ENCODE measurements around the gene PDE6B.
A peak's percentile ranks its signal among the peaks of the same experiment; 100 is the strongest.
"Not testable (repeated sequence)": the region's sequence is repeated elsewhere in the genome, so short reads cannot be mapped to it uniquely, and the experiment has no call there.

Gene PDE6B

DNA sequence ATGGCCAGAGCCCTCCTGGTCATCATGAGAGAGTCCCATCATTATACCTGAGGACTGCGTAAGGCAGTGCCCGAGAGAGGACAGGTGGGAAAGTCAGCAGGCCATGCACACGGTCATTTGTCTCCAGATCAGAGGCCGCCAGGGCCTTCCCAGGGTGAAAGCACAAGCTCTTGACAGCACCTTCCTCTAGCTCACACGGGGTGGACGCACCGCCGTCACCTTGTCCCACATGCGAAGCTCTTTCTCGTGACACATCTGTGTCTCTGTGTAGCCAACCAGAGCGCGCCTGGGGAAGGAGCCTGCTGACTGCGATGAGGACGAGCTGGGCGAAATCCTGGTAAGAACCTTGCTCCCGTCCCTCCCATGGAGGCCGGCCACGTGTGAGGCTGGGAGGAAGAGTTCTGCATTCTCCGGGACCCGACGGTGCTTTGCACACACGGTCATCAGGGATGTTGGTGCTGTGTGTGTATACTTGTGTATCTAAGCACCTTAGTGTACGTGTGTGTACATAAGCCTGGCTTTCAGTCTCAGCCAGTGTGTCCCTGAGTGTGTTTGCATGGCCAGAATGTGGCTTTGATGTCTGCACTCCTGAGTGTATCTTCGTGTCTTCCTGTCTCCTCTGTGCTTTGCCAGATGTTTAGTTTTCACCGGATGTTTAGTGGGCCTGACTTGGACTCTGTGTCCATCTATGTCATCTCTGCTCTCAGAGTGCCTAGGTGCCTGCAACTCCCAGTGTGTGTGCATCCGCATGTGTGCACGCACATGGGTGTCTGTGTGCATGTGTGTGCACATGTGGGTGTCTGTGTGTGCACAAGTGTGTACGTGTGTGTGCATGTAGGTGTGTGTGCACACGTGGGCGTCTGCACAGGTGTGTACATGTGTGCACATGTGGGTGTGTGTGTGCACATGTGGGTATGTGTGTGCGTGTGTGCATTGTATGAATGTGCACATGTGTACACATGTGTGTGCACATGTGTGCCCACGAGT lies 33.6 kb downstream of the PDE6B start:
- no peak for DNase-seq

DNA sequence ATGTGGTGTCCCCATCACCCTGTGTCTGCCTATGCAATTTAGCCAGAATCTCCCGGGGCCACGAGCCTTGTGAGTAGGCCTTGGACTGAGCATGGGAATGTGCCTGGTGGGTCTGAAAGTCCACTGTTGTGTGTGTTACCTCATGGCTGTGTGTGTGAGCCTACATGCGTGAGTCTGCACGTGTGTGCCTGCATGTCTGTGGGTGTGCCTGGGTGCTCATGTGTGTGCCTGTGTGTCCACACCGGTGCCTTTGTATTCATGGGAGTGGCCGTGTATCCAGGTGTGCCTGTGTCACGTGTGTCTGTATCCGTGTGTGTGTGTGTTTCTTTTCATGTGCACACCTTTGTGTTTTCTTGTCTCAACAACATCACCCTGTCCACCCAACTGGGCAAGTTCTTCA lies 34.5 kb downstream of the PDE6B start:
- no peak for DNase-seq

DNA sequence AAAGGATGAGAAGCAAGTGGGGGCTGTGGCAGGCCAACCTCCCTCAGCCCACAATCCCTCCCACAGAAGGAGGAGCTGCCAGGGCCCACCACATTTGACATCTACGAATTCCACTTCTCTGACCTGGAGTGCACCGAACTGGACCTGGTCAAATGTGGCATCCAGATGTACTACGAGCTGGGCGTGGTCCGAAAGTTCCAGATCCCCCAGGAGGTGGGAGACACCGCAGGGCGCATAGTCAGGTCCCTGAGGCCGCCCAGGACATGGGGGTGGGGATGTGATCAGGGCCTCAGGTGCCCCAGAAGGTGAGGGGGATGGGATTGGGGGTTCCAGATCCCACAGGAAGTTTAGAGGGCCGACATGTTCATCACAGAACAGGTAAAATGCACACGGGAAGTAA lies 35.0 kb downstream of the PDE6B start:
- no peak for DNase-seq

DNA sequence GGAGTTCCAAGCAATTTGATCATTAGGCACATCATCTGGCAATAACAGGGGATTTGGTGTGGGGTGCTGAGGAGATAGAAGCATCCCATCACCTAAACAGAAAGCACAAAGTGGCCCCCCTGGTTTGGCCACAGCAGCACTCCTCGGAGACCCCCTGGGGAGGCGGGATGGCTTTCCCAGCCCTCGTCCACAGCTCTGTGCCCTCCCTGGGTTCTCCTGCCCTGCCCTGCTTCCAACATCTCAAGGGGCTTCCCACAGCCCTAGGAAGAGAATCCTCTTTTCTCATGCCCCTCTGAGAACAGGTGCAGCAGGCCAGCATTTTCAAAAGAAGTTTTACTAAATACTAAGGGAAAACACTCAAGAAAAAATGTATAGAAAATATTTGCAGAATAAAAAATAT lies 35.9 kb downstream of the PDE6B start:
- no peak for DNase-seq

DNA sequence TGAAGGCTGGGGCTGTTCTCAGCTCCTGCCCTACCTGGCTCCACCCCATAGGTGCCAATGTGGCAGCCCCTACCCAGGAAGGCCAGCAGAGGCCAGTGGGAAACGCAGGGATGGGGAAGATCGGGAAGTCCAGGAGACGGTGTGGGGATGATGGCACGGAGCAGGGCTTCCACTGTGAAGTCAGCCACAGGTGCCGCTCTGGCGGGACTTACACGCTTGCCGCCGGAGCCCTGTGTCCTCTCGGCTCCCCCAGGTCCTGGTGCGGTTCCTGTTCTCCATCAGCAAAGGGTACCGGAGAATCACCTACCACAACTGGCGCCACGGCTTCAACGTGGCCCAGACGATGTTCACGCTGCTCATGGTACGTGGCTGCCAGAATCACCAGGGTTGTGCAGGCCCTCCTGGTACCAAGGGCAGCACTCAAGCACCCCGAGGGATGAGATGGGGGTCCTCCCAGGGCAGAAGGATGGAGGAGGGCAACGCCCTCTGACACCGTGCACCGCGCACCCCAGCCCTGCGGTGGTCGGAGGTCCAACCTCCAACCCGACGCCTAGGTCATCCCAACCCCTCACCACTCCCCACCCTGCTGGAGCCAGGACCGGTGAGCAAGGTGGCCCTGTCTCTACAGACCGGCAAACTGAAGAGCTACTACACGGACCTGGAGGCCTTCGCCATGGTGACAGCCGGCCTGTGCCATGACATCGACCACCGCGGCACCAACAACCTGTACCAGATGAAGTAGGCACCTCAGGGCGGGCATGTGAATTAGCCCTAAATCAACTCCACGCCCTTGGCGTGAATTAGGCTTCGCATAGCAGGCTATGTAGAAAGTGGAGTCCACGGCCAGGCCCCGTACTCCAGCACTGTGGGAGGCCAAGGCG lies 36.7 kb downstream of the PDE6B start:
- no peak for DNase-seq

DNA sequence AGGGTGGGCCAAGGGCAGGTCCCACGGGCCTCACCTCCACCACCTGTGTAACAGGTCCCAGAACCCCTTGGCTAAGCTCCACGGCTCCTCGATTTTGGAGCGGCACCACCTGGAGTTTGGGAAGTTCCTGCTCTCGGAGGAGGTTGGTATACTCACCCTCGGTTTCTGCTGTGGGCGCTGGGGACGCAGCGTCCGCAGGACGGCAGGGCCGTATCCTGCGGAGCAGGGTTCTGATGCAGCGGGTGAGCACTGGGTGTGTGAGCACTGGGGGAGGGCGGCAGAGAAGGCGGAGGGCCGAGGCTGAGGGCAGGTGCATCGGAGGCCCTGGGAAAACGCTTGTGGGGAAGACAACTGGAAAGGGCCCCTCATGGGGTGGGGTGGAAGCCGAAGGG lies 37.7 kb downstream of the PDE6B start:
- DNase-seq: no peak

DNA sequence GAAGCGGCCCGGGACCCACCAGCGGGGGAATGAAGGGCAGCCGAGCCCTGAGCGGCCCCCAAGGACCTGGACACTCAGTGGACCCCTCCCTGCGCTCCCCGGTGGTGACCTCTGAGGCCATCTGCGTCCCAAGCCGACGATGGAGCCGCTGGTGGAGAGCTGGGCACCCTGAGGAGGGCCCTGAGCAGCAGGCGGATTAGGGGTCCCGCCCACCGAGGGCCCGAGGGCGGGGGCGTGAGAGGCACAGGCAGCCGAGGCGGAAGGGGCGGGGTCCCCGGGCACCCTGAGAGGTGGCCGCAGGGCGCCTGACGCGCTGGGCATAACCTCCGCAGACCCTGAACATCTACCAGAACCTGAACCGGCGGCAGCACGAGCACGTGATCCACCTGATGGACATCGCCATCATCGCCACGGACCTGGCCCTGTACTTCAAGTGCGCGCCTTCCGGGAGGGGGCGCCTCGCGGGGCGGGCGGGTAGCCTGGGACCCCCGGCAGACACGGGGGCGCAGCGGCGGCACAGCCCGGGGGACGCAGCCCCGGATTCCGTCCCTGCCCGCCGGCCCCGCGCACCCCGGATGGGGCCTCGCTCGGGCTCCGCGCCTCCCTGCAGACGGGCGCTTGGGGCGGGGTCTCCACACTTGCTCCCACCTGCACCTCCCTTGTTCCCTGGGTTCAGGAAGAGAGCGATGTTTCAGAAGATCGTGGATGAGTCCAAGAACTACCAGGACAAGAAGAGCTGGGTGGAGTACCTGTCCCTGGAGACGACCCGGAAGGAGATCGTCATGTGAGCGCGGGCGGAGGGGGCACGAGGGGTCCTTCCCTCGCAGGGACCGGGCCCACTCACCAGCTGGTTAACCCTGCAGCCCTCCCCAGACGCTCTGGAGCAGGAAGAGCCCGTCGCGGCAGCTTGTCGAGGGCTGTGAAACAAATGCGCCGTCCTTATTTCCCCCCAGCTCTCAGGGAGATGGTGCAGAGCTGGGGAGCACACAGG lies 38.4 kb downstream of the PDE6B start:
- DNase-seq: no peak

DNA sequence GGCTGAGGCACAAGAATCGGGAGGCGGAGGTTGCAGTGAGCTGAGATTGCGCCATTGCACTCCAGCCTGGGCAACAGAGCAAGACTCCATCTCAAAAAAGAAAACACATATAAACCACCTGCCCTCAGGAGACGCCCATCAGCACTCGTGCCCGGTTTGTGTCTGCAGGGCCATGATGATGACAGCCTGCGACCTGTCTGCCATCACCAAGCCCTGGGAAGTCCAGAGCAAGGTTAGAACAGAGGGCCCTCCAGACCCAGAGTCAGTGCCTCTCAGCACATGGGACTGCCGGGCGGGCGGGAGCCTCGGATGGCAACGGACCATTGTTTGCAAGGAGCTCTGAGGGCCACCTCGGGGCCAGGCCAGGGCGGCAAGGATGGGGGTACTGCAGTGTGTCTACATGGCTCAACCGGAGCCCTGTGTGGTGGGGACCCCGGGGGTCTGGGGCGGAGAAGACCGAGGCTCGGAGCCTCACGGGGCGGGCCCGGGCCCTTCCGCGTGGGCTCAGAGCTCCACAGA lies 39.4 kb downstream of the PDE6B start:
- DNase-seq: no peak

DNA sequence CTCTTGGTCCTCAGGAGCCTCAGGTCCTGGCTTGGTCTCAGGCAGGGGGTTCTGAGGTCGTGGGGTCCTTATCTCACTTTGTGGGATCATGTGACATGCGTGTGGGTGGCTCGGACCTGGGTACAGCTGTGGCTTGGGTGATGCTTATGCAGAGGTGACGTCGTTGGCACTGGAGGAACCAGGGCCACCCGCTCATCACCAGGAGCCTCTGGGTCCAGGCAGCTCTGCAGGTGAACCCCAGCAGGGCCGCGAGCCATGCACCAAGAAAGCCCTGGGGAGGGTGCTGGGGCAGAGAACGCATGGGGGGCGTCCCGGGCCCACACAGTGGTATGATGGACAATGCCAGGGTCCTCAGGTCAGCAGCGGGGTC lies 40.0 kb downstream of the PDE6B start:
- no peak for DNase-seq

DNA sequence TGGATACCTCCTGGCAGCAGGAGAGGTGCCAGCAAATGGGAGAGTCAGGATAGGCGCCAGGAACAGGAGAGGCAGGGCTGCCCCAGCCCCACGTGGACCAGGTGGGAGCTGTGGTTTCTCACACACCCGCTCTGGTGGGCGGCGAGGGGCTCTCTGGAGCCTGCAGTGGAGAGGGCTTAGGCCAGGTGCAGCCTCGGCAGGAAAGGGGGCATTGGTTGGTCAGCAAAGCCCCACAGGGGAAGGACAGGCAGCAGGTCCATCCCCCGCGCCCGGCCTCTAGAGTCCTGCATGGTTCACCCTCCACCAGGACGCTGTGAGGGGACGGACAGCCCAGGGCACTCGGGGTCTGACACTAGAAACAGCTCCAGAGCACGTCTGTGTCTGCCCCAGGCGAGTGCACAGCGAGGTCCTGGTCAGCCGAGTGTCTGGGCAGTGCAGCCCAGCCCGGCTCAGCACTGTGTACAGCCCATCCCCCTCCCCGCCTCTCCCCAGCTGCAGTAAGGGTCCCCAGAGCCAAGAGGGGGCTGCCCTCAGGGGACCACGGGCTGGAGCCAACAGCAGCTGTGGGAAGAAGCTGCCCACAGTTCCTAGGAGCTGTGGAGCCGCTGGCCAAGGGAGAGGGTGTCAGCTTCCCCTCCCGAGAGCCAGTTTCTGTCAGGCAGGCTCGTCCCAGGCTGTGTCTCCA lies 40.5 kb downstream of the PDE6B start:
- no peak for DNase-seq

DNA sequence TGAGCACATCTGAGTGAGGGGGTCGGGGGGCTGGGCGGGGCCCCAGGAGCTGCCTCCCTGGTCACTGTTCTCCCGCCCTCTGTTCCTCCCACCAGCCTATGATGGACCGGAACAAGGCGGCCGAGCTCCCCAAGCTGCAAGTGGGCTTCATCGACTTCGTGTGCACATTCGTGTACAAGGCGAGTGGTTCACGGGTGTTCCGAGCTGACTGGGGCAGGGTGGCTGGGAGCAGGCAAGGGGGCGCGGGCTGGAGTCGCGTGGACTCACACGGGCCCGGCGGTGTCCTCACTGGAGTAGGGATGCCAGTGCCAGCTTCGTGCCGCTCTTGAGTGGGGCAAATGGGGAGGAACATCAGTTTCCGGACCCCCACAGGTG lies 41.0 kb downstream of the PDE6B start:
- no peak for DNase-seq

DNA sequence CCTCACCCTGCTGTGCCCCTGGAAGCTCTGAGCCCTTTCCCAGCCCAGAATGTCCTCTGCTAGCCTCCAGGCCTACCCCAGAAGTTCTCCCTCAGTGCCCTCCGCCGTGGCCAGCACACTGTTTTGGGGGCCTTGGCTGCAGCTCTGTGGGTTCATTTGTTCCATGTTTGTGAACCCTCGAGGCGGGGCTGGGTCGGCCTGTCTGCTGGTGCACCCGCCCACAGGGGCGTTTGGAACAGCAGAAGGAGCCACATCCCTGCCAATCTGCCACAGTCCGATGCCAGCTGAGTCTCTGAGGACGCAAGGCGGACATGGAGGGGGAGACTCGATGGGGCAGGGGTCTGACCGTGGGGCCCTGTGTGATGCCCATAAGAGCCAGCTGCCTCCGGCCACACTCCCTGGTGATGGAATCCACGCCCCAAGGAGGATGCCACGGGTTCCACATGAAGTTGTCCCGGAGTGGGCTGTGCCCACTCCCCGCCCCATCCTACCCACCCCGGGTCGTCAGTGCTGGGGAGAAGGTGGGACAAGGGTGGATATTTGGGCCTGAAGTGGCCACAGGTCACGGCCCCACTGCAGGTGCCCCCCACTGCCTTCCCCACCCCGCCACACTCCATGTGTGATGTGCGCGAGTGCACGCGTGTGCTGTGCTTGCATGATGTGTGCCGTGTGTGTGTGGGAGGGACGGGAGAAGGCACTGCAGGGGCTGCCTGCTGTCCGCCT lies 41.6 kb downstream of the PDE6B start:
- no peak for DNase-seq

DNA sequence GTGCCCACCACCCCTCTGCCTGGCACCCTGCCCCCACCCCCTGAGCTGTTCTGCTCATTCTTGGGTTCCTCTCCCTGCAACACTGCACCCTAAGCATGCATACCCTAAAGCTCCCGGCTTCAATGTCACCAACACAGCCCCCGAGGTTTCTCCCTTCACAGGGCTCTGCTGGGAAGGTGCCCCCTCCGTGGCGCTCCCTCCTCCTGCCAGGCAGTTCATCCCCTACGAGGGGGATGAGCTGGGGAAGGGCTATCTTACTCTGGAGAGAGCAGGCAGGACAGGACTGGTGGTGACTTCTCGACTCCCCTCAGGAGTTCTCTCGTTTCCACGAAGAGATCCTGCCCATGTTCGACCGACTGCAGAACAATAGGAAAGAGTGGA lies 42.2 kb downstream of the PDE6B start:
- DNase-seq: no peak

DNA sequence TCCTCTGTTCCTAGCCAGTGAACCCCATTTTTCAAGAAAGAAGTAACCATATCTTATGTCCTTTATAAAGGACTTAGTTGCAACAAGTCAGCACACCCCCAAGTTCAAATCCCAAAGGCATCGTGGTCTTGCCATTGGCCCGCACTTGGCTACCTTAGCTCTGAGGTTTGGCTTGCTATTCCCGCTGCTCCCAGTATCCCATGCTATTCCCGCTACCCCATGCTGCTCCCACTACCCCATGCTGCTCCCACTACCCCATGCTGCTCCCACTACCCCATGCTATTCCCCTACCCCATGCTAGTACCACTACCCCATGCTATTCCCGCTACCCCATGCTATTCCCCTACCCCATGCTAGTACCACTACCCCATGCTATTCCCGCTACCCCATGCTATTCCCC lies 42.8 kb downstream of the PDE6B start:
- not testable (repeated sequence) for DNase-seq

DNA sequence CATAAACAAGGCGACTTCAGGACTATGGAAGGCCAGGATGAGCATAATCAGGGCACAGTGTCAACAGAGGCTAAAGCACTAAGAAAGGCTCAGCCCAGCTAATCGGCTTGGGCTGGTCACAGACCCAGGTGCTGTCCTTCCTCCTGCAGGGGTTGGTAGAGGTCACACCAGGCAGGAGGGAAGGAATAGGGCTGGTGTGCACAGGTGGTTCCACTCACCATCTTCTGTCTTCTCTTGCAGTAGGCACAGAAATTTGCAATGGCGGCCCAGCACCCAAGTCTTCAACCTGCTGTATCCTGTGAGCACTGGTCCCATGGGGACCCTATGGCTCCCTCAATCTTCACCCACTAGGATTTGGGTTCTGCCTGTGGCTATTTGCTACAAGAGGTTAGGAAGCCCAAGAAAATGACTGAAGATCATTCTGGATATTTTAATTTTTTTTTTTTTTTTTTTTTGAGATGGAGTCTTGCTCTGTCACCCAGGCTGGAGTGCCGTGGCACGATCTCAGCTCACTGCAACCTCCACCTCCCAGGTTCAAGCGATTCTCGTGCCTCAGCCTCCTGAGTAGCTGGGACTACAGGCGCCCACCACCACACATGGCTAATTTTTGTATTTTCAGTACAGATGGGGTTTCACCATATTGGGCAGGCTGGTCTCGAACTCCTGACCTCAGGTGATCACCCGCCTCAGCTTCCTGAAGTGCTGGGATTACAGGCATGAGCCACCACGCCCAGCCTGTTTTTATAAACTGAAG lies 44.6 kb downstream of the PDE6B start:
- not testable (repeated sequence) for DNase-seq

DNA sequence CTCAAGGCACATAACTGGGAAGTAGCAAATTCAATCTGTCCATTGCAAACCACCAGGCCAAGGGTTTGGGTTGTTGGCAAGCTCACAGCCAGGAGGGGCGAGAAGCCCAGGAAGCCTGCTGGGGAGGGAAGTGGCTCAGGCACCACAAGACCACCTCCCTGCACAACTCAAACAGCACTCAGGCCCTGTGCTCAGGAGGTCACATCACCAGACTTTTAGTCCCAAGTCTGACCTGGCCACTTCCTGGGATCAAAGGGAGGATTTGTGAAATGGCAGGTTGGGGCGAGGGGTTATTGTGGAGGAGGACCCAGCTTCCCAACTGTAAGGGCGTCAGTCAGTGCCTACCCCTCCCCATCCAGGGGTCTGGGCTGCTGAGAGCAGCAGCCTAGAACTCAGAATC lies 46.4 kb downstream of the PDE6B start:
- no peak for DNase-seq

DNA sequence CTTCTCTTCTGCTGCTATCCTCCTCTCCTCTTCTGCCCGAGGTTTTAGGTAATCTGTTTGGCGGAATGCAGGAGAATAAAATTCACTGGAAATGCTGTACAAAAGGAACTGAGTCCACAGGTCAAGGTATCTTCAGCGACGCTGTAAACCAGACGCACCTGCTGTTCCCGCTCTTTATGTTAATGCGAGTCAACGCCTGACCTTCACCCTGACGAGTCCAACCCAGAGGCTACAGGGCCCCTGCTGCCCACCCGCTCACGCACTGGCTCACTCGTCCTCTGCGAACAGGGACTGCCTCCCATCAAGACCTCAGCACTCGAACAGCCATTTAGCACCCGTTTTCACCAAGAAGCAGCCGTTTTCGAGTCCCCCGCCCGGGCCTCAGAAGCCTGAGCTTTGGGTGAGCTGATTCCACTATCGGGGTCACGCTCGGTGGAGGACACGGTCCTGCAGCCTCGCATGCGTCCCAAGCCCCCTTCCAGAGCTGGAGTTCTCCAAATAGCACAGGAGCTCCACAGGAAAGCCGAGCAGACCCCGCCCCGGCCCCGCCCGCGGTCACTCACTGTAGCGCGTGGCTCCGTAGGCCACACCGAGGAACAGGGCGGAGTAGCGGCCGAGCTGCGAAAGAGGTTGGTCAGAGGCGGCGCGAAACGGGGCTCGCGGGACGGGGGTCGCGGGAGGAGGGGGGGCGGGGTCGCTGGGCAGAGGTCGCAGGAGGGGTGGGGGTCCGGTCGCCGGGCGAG lies 48.1 kb downstream of the PDE6B start:
- peak; percentile 41 to 43 for DNase-seq

DNA sequence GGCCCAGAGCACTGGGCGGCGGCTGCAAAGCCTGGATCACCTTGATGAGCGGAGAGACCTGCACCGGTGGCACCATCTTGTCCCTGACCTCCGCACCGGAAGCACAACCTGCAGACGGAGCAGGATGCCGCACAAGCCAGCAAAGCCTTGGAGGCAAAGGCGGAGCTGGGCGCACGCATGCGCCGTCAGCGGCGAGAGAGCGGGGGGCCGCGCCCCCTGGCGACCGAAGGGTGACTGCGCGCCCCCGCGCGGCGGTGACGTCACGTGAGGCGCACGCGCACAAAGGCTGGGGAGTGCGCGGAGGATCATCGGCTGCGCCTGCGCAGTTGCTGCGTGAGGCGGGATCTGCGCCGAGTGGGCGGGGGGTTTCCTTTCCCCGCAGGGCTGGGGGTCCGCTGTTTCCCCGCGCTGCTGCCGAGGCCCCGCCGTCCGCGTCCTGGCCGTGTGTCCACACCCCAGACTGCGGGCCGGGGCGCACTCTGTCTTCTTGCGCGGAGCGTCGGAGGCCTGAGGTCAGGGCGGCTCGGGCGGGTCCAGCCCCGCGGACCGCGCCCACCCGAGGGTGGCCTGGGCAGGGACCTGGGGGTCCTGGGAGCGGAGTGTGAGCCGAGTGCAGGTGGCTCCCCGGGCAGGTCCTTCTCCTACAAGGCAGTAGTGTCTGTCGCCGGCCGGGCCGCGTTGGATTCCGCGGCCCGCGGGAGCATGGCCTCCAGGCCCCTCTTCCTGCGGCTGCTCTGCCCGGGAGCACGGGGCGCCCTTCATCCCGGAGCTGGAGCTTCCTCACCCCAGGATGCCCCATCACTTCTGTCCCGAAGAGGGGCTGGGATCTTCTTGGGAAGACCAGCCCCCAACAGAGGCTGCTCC lies 49.0 kb downstream of the PDE6B start, which contains the start of the genes ATP5ME and MYL5:
Gene ATP5ME, minus strand, starts transcription at position 105 of the 864 bp plus-strand sequence. Its CDS starts 29 bp downstream, at position 76.
Gene MYL5, plus strand, starts transcription at position 371 of the 864 bp plus-strand sequence. CDS start 3,485 bp downstream, outside the sequence.
- peak; percentile 94 to 99 for DNase-seq

Measured in inflammatory macrophage treated with lipopolysaccharide for 1 hour (primary cell).